MM.1S (cell line): ENCODE data around the gene MCF2L2.

ENCODE experiments used
- DNase-seq: peaks from one replicate; pipeline ENCODE4 v3.0.0-alpha.2; 2015
- H2AFZ ChIP-seq: fragments of 300-600 bp; sonication (generic); 2 replicates; pipeline ENCODE4 v1.6.0; 2016; ENCODE audit warnings: antibody characterized with exemption, low read length
- H3F3A ChIP-seq: fragments of 300-600 bp; sonication (generic); 2 replicates; pipeline ENCODE4 v1.6.1; 2016; ENCODE audit warnings: mild to moderate bottlenecking, antibody characterized with exemption, low read length, moderate library complexity, mixed read lengths; ENCODE audit not compliant: insufficient read depth
- H3K27ac ChIP-seq: fragments of 300-600 bp; sonication (generic); 2 replicates; pipeline ENCODE4 v1.5.1; 2016; ENCODE audit warnings: mild to moderate bottlenecking, low read length
- H3K27me3 ChIP-seq: fragments of 300-600 bp; sonication (generic); replicated peaks from 2 replicates; pipeline ENCODE4 v1.6.0; 2016; ENCODE audit warnings: low read length; ENCODE audit not compliant: insufficient read depth
- H3K36me3 ChIP-seq: fragments of 300-600 bp; sonication (generic); replicated peaks from 2 replicates; pipeline ENCODE4 v1.6.1; 2016; ENCODE audit warnings: mild to moderate bottlenecking, low read length, mixed read lengths; ENCODE audit not compliant: insufficient read depth
- H3K4me1 ChIP-seq: fragments of 300-600 bp; sonication (generic); 2 replicates; pipeline ENCODE4 v1.6.1; 2016; ENCODE audit warnings: low read length, mixed read lengths
- H3K4me2 ChIP-seq: fragments of 300-600 bp; sonication (generic); 2 replicates; pipeline ENCODE4 v1.6.0; 2016; ENCODE audit warnings: low read depth, low read length
- H3K4me3 ChIP-seq: fragments of 300-600 bp; sonication (generic); 2 replicates; pipeline ENCODE4 v1.5.1; 2016; ENCODE audit warnings: low read length, mixed read lengths
- H3K79me2 ChIP-seq: fragments of 300-600 bp; sonication (generic); 2 replicates; pipeline ENCODE4 v1.6.1; 2016; ENCODE audit warnings: mixed run types, low read length, mixed read lengths
- H3K9ac ChIP-seq: fragments of 300-600 bp; sonication (generic); 2 replicates; pipeline ENCODE4 v1.6.1; 2016; ENCODE audit warnings: low read length, mixed read lengths
- H3K9me2 ChIP-seq: fragments of 300-600 bp; sonication (generic); replicated peaks from 2 replicates; pipeline ENCODE4 v1.6.1; 2016; ENCODE audit warnings: mild to moderate bottlenecking, low read length, mixed read lengths; ENCODE audit not compliant: insufficient read depth
- H3K9me3 ChIP-seq: fragments of 300-600 bp; sonication (generic); replicated peaks from 2 replicates; pipeline ENCODE4 v1.6.1; 2016; ENCODE audit warnings: mild to moderate bottlenecking, low read length, mixed read lengths; ENCODE audit not compliant: insufficient read depth
- H4K20me1 ChIP-seq: fragments of 300-600 bp; sonication (generic); 2 replicates; pipeline ENCODE4 v1.6.1; 2016; ENCODE audit warnings: mild to moderate bottlenecking, low read length, moderate library complexity, mixed read lengths; ENCODE audit not compliant: insufficient read depth
- CTCF ChIP-seq: fragments of 300-600 bp; sonication (generic); IDR thresholded peaks from 2 replicates; pipeline ENCODE4 v1.5.1; 2016; ENCODE audit warnings: antibody characterized with exemption, low read length, mixed read lengths
- EZH2 ChIP-seq: fragments of 300-600 bp; sonication (generic); optimal IDR thresholded peaks from 2 replicates; pipeline ENCODE3; 2017; ENCODE audit warnings: low read depth, mild to moderate bottlenecking, antibody characterized with exemption, low read length, mixed read lengths
- EZH2phosphoT487 ChIP-seq: fragments of 300-600 bp; sonication (generic); IDR thresholded peaks from 2 replicates; pipeline ENCODE4 v1.6.1; 2018; ENCODE audit warnings: antibody characterized with exemption, low read length

MCF2L2 gene

GRCh38 chr3:183401678-183402077 lies 26.7 kb downstream of the MCF2L2 start:
- Histone ChIP-seq H3F3A (no peaks in the 10 kb centered on the region), H3K27ac (no peak overlapping the region), H3K9ac (no peak overlapping the region), H3K4me3 (no peak overlapping the region), H3K9me3 (no peaks in the 10 kb centered on the region), H3K27me3 (no peaks in the 10 kb centered on the region), H3K79me2 (peaks cover 12% of the 10 kb centered on the region), H2AFZ (no peak overlapping the region), H3K4me1 (no peaks in the 10 kb centered on the region), H4K20me1 (peaks cover 4% of the 10 kb centered on the region; the same call in 1 of the 2 replicates), H3K4me2 (no peak overlapping the region), H3K36me3 (no peaks in the 10 kb centered on the region), H3K9me2 (no peaks in the 10 kb centered on the region)
- no peak for TF ChIP-seq EZH2
- DNase-seq, result no peak

GRCh38 chr3:183400352-183400751 lies 28.1 kb downstream of the MCF2L2 start:
- H3K4me1 ChIP-seq, result no peaks in the 10 kb centered on the region
- no peak overlapping the region for H3K4me3 ChIP-seq
- no peak for DNase-seq
- no peak overlapping the region for H2AFZ ChIP-seq
- peaks cover 5% of the 10 kb centered on the region for H3K79me2 ChIP-seq
- H3K9me3 ChIP-seq, result no peaks in the 10 kb centered on the region
- H3K9ac ChIP-seq, result no peak overlapping the region
- no peaks in the 10 kb centered on the region for H3K9me2 ChIP-seq
- no peak for TF ChIP-seq CTCF
- no peak for TF ChIP-seq EZH2
- TF ChIP-seq EZH2phosphoT487, result no peak
- H3K27ac ChIP-seq, result no peak overlapping the region
- H3K4me2 ChIP-seq, result no peak overlapping the region
- no peaks in the 10 kb centered on the region for H3K27me3 ChIP-seq
- no peaks in the 10 kb centered on the region for H3K36me3 ChIP-seq
- H3F3A ChIP-seq, result no peaks in the 10 kb centered on the region
- peaks cover 4% of the 10 kb centered on the region; the same call in 1 of the 2 replicates for H4K20me1 ChIP-seq

- no peaks in the 10 kb centered on the region for H3K9me3 ChIP-seq
- H3K4me1 ChIP-seq, result no peaks in the 10 kb centered on the region
Measured at GRCh38 chr3:183396662-183397391, 31.6 kb downstream of the MCF2L2 start.

More at GRCh38 chr3:183396662-183397391, 31.6 kb downstream of the MCF2L2 start:
- TF ChIP-seq EZH2phosphoT487 (no peak), CTCF (no peak), EZH2 (no peak)
- Histone ChIP-seq H3K79me2 (no peaks in the 10 kb centered on the region), H3K27me3 (no peaks in the 10 kb centered on the region), H3K27ac (no peak overlapping the region), H3K4me3 (no peak overlapping the region), H3K9ac (no peak overlapping the region), H3K9me2 (no peaks in the 10 kb centered on the region), H3K36me3 (no peaks in the 10 kb centered on the region), H3K4me2 (no peak overlapping the region), H2AFZ (no peak overlapping the region), H4K20me1 (peaks cover 4% of the 10 kb centered on the region; the same call in 1 of the 2 replicates), H3F3A (no peaks in the 10 kb centered on the region)
- DNase-seq, result no peak
